H1 (cell line): ENCODE data around the gene LRRK1. TPM values are rescaled to one million over a fixed set of nuclear protein-coding genes. Genes with fewer than 3 reads are reported as not detected.

Source experiments
- CTCF ChIA-PET: fragments of 300-600 bp; sonication (Branson Sonifier 250); formaldehyde crosslinking; loops from one replicate; lab custom pipeline; 2021; ENCODE audit not compliant: partially characterized antibody; lab: Charles Lee
- POLR2A ChIA-PET: fragments of 300-600 bp; sonication (Branson Sonifier 250); formaldehyde crosslinking; loops from one replicate; lab custom pipeline; 2021; ENCODE audit warnings: inconsistent platforms; ENCODE audit not compliant: partially characterized antibody; lab: Charles Lee
- DNase-seq, 2 experiments: peaks; one replicate each; pipeline versions ENCODE4 v3.0.0 to v3.0.0-alpha.2; 2010 to 2022; ENCODE audit warnings: low spot score in 2 of 2, low read depth in 1 of 2, mixed read lengths in 1 of 2
- FAIRE-seq: peaks from 2 replicates; lab custom pipeline; 2011; peaks lifted over from hg19 to GRCh38; lab: Jason Lieb, UNC
- H2AFZ ChIP-seq: 2 replicates; pipeline ENCODE4 v1.8.1; 2012; ENCODE audit warnings: low read length, inconsistent platforms
- H2AK5ac ChIP-seq: 2 replicates; pipeline ENCODE4 v1.6.1; 2013; ENCODE audit warnings: low read depth, low read length
- H2BK120ac ChIP-seq: replicated peaks from 2 replicates; pipeline ENCODE3; 2013; ENCODE audit warnings: low read depth, low read length, inconsistent platforms
- H2BK12ac ChIP-seq: 2 replicates; pipeline ENCODE4 v1.6.1; 2013; ENCODE audit warnings: low read depth, low read length
- H2BK15ac ChIP-seq: 2 replicates; pipeline ENCODE4 v1.6.1; 2013; ENCODE audit warnings: low read length
- H2BK20ac ChIP-seq: 2 replicates; pipeline ENCODE4 v1.6.1; 2013; ENCODE audit warnings: low read length
- H2BK5ac ChIP-seq: 2 replicates; pipeline ENCODE4 v1.6.1; 2013; ENCODE audit warnings: low read depth, low read length
- H3K14ac ChIP-seq: 2 replicates; pipeline ENCODE4 v1.6.1; 2013; ENCODE audit warnings: inconsistent platforms; ENCODE audit not compliant: insufficient read length
- H3K18ac ChIP-seq: 2 replicates; pipeline ENCODE4 v1.6.1; 2013; ENCODE audit warnings: low read length; ENCODE audit errors: extremely low read depth
- H3K23ac ChIP-seq: 2 replicates; pipeline ENCODE4 v1.6.1; 2013; ENCODE audit warnings: inconsistent platforms; ENCODE audit not compliant: insufficient read length
- H3K23me2 ChIP-seq: 2 replicates; pipeline ENCODE4 v1.6.1; 2013; ENCODE audit warnings: low read depth, low read length
- H3K27ac ChIP-seq: 2 replicates; pipeline ENCODE4 v1.6.1; 2011; ENCODE audit warnings: low read depth, low read length, inconsistent platforms
- H3K27me3 ChIP-seq, 4 experiments: replicated peaks in 1 of 4; 1 replicate in 1 of 4; 2 replicates in 3 of 4; pipeline versions ENCODE4 v1.6.1 to v1.8.1; 2011 to 2013; ENCODE audit warnings: low read length in 3 of 4, mild to moderate bottlenecking in 3 of 4, inconsistent platforms in 2 of 4, mixed read lengths in 2 of 4, moderate library complexity in 1 of 4; ENCODE audit not compliant: control insufficient read depth in 3 of 4, insufficient read depth in 3 of 4; ENCODE audit errors: extremely low read depth in 1 of 4
- H3K36me3 ChIP-seq, 4 experiments: 2 replicates each; pipeline versions ENCODE4 v1.6.1 to v1.8.1; 2011 to 2013; ENCODE audit warnings: mild to moderate bottlenecking in 4 of 4, low read length in 3 of 4, moderate library complexity in 2 of 4, control low read depth in 1 of 4, inconsistent platforms in 1 of 4; ENCODE audit not compliant: insufficient read depth in 4 of 4, control insufficient read depth in 2 of 4
- H3K4ac ChIP-seq: replicated peaks from 2 replicates; pipeline ENCODE3; 2013; ENCODE audit warnings: low read length, low read depth, mixed read lengths, inconsistent platforms; ENCODE audit not compliant: insufficient read length
- H3K4me1 ChIP-seq, 4 experiments: replicated peaks in 1 of 4; 1 replicate in 1 of 4; 2 replicates in 3 of 4; pipeline versions ENCODE4 v1.6.1 to v1.8.1; 2011 to 2013; ENCODE audit warnings: low read length in 3 of 4, inconsistent platforms in 2 of 4, mixed read lengths in 1 of 4; ENCODE audit not compliant: insufficient read depth in 4 of 4, control insufficient read depth in 3 of 4
- H3K4me2 ChIP-seq, 2 experiments: 2 replicates each; pipeline versions ENCODE4 v1.6.1 to v1.8.1; 2011 to 2013; ENCODE audit warnings: low read depth in 2 of 2, low read length in 2 of 2, control low read depth in 1 of 2, inconsistent platforms in 1 of 2, mild to moderate bottlenecking in 1 of 2; ENCODE audit not compliant: insufficient read depth in 1 of 2
- H3K4me3 ChIP-seq, 4 experiments: fragments of 200-600, 300-600 bp in 1 of 4; sonication (generic), shearing (Covaris generic), sonication (Bioruptor Twin) in 1 of 4; 2 replicates each; pipeline versions ENCODE4 v1.5.1 to v1.8.1; 2011 to 2016; ENCODE audit warnings: low read length in 4 of 4, low read depth in 3 of 4, control low read depth in 2 of 4, inconsistent platforms in 2 of 4, mild to moderate bottlenecking in 2 of 4, mixed read lengths in 1 of 4, moderate library complexity in 1 of 4; ENCODE audit not compliant: insufficient read depth in 2 of 4; ENCODE audit errors: extremely low read depth in 1 of 4
- H3K56ac ChIP-seq: replicated peaks from 2 replicates; pipeline ENCODE3; 2013; ENCODE audit warnings: low read depth, mild to moderate bottlenecking, mixed read lengths, low read length, inconsistent platforms; ENCODE audit not compliant: insufficient read length
- H3K79me1 ChIP-seq: 2 replicates; pipeline ENCODE4 v1.6.1; 2013; ENCODE audit warnings: low read depth, low read length, control low read depth
- H3K79me2 ChIP-seq, 2 experiments: 2 replicates each; pipeline versions ENCODE4 v1.6.1 to v1.8.1; 2012 to 2013; ENCODE audit warnings: low read length in 2 of 2, mild to moderate bottlenecking in 2 of 2, inconsistent platforms in 1 of 2; ENCODE audit not compliant: insufficient read depth in 2 of 2, control insufficient read depth in 1 of 2
- H3K9ac ChIP-seq, 4 experiments: replicated peaks in 1 of 4; 1 replicate in 1 of 4; 2 replicates in 3 of 4; pipeline versions ENCODE4 v1.6.1 to v1.8.1; 2011 to 2013; ENCODE audit warnings: low read depth in 3 of 4, low read length in 3 of 4, control low read depth in 2 of 4, mild to moderate bottlenecking in 2 of 4, moderate library complexity in 2 of 4, inconsistent platforms in 1 of 4; ENCODE audit errors: extremely low read depth in 1 of 4
- H3K9me3 ChIP-seq, 2 experiments: 2 replicates each; pipeline versions ENCODE4 v1.6.1 to v1.8.1; 2012 to 2013; ENCODE audit warnings: mild to moderate bottlenecking in 2 of 2, moderate library complexity in 2 of 2, control low read depth in 1 of 2, inconsistent platforms in 1 of 2, low read depth in 1 of 2, low read length in 1 of 2, mixed read lengths in 1 of 2; ENCODE audit not compliant: insufficient read depth in 2 of 2
- H4K20me1 ChIP-seq, 2 experiments: replicated peaks in 1 of 2; 2 replicates each; pipeline versions ENCODE3 to v1.8.1; 2011 to 2013; ENCODE audit warnings: inconsistent platforms in 2 of 2, low read length in 2 of 2, mild to moderate bottlenecking in 1 of 2; ENCODE audit not compliant: insufficient read depth in 2 of 2, control insufficient read depth in 1 of 2
- H4K5ac ChIP-seq: 2 replicates; pipeline ENCODE4 v1.6.1; 2013; ENCODE audit warnings: low read length, low read depth, mixed read lengths, inconsistent platforms; ENCODE audit not compliant: insufficient read length
- H4K8ac ChIP-seq: 2 replicates; pipeline ENCODE4 v1.8.0; 2013; ENCODE audit warnings: mild to moderate bottlenecking, moderate library complexity, low read length, inconsistent platforms; ENCODE audit not compliant: insufficient read depth; ENCODE audit errors: extremely low read depth
- H4K91ac ChIP-seq: replicated peaks from 2 replicates; pipeline ENCODE3; 2013; ENCODE audit warnings: low read length, mixed read lengths, inconsistent platforms; ENCODE audit not compliant: insufficient read length
- CBX5 ChIP-seq: fragments of 300-800, 300-1000 bp; sonication (generic); IDR thresholded peaks from 2 replicates; pipeline ENCODE4 v1.7.1; 2016; ENCODE audit warnings: antibody characterized with exemption, low read length, low read depth
- CEBPB ChIP-seq: IDR thresholded peaks from 2 replicates; pipeline ENCODE4 v1.6.1; 2012; ENCODE audit warnings: low read depth, low read length
- EGR1 ChIP-seq: IDR thresholded peaks from 2 replicates; pipeline ENCODE4 v1.6.1; 2011; ENCODE audit warnings: low read depth, low read length, borderline replicate concordance
- GABPA ChIP-seq: IDR thresholded peaks from 2 replicates; pipeline ENCODE4 v1.6.1; 2011; ENCODE audit warnings: mild to moderate bottlenecking, low read length, moderate library complexity, borderline replicate concordance; ENCODE audit not compliant: insufficient read depth
- HDAC2 ChIP-seq, 2 experiments: fragments of 300-600 bp in 1 of 2; sonication (generic) in 1 of 2; IDR thresholded peaks; 2 replicates each; pipeline ENCODE4 v1.6.1; 2011 to 2012; ENCODE audit warnings: low read depth in 2 of 2, low read length in 2 of 2, mild to moderate bottlenecking in 2 of 2, moderate library complexity in 2 of 2, borderline replicate concordance in 1 of 2, inconsistent platforms in 1 of 2
- NANOG ChIP-seq: IDR thresholded peaks from 2 replicates; pipeline ENCODE4 v1.6.1; 2011; ENCODE audit warnings: low read length, low read depth, mild to moderate bottlenecking, inconsistent platforms; ENCODE audit not compliant: insufficient read depth, poor library complexity, severe bottlenecking
- PHF8 ChIP-seq: fragments of 200-600 bp; sonication (generic); conservative IDR thresholded peaks from 2 replicates; pipeline ENCODE4 v1.7.1; 2012; ENCODE audit warnings: low read depth, mild to moderate bottlenecking, inconsistent platforms, low read length, moderate library complexity
- TAF1 ChIP-seq: IDR thresholded peaks from 2 replicates; pipeline ENCODE4 v1.6.1; 2011; ENCODE audit warnings: mild to moderate bottlenecking, low read depth, low read length
- WGBS, 2 experiments: shearing (Covaris generic) in 1 of 2; methylation state at CpG; one replicate each; pipeline versions ENCODE4 v1.1.6 to v1.1.7; 2013 to 2015; ENCODE audit warnings: low lambda C conversion rate in 2 of 2, mixed read lengths in 2 of 2, inconsistent platforms in 1 of 2, low coverage in 1 of 2, missing lambda C conversion rate in 1 of 2; ENCODE audit not compliant: insufficient replicate concordance in 2 of 2, insufficient coverage in 1 of 2, insufficient read length in 1 of 2; ENCODE audit errors: extremely low coverage in 1 of 2, missing lambda C conversion rate in 1 of 2; 5-methylcytosine and 5-hydroxymethylcytosine counted together
- polyA plus RNA-seq, 7 experiments: library from polyadenylated mRNA; depleted of rRNA in 3 of 7; stranded (reverse) in 5 of 7; unstranded in 2 of 7; fragments of >200 nt in 5 of 7; fragments of 200-250 nt in 2 of 7; gene quantifications; 1 replicate in 5 of 7; 2 replicates in 1 of 7; 4 replicates in 1 of 7; pipeline versions ENCODE4 v1.2.1 to v1.2.3, GENCODE V29; 2011 to 2013; ENCODE audit warnings: missing spikeins in 2 of 7, mixed read lengths in 2 of 7
- total RNA-seq: library from RNA; stranded (reverse); fragmentation: NEBNext Ultra II Directional; extraction: Animal tissue kit (Norgen Biotek cat#: 25700); gene quantifications from 2 replicates; pipeline ENCODE4 v1.2.1, GENCODE V29; 2021
- TF ChIP-seq, protein P1 (sequence below), 3 experiments: IDR thresholded peaks; 1 replicate in 2 of 3; 2 replicates in 1 of 3; pipeline versions ENCODE4 v1.5.1 to v1.6.1; 2011; ENCODE audit warnings: low read length in 3 of 3, mild to moderate bottlenecking in 3 of 3, inconsistent platforms in 2 of 3, low read depth in 1 of 3, moderate library complexity in 1 of 3; ENCODE audit not compliant: insufficient read depth in 1 of 3; ENCODE audit errors: control extremely low read depth in 1 of 3

The LRRK1 gene
- total and polyA plus RNA-seq, 2 of the 8 experiments (the other 6 are each of a cell fraction or from before 2014, with no cell fraction given) = 1.2 to 3.6 TPM

DNA sequence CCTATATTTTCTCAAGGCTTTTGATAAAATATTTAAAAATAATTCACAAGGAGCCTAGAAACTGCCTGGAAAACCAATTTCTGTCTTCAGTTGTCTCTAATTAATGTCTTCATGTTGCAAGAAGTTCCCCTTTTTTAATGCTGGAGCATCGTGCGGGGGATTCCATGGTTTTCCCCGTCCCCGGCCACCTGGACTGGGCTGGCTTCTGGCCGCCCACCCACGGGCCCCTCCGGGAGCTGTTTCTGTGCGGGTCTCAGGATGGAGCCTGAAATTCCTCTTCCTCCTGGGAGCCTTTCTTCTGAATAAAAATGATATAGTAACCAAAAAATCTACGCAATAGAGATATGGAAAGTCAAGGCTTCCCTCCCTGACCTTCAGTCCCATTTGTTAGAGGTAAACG is 8.1 kb upstream of the LRRK1 start:
- Histone ChIP-seq H4K91ac (no peak overlapping the region), H4K8ac (no peak overlapping the region), H3K27ac (no peak overlapping the region), H3K56ac (no peak overlapping the region), H2BK15ac (no peak overlapping the region), H4K20me1 (no peaks in the 10 kb centered on the region), H4K5ac (no peak overlapping the region), H3K9me3 (no peaks in the 10 kb centered on the region), H3K79me2 (no peaks in the 10 kb centered on the region), H3K4ac (no peak overlapping the region), H2AK5ac (no peak overlapping the region), H3K36me3 (no peaks in the 10 kb centered on the region), H2BK20ac (no peak overlapping the region), H3K18ac (no peak overlapping the region), H3K4me2 (no peak overlapping the region), H3K4me1 (no peaks in the 10 kb centered on the region; a peak in 2 of 7 replicates), H3K23ac (no peak overlapping the region), H3K4me3 (no peak overlapping the region), H3K23me2 (no peaks in the 10 kb centered on the region), H2BK120ac (no peak overlapping the region), H2BK5ac (no peak overlapping the region), H3K79me1 (no peaks in the 10 kb centered on the region), H3K14ac (no peak overlapping the region), H3K27me3 (no peaks in the 10 kb centered on the region; a peak in 2 of 7 replicates), H2BK12ac (no peak overlapping the region), H2AFZ (no peak overlapping the region), H3K9ac (no peak overlapping the region)
- FAIRE-seq (no peak), DNase-seq (no peak)
- POLR2A ChIA-PET = no interaction called here
- WGBS, 2 experiments = 91% methylated on average over 10 of the region's 10 CpGs; no CpG with 5 or more reads in 1 of the 2 experiments
- CTCF ChIA-PET = interaction anchor here (1.0 to 3.5 kb wide), 11 partner anchors 14 to 292 kb away, joined by 3 to 30 read pairs (median 4); partner anchors contain the start of gene ALDH1A3
- TF ChIP-seq TAF1 (no peak), NANOG (no peak), PHF8 (no peak), GABPA (no peak), EGR1 (no peak), HDAC2 (IDR thresholded peaks at IDR 0.05; ENCODE audit: borderline replicate concordance in 1 of 2, low read depth in 2 of 2, low read length in 2 of 2) (no peak), CEBPB (no peak), CBX5 (no peak)
- TF ChIP-seq, protein P1, sequence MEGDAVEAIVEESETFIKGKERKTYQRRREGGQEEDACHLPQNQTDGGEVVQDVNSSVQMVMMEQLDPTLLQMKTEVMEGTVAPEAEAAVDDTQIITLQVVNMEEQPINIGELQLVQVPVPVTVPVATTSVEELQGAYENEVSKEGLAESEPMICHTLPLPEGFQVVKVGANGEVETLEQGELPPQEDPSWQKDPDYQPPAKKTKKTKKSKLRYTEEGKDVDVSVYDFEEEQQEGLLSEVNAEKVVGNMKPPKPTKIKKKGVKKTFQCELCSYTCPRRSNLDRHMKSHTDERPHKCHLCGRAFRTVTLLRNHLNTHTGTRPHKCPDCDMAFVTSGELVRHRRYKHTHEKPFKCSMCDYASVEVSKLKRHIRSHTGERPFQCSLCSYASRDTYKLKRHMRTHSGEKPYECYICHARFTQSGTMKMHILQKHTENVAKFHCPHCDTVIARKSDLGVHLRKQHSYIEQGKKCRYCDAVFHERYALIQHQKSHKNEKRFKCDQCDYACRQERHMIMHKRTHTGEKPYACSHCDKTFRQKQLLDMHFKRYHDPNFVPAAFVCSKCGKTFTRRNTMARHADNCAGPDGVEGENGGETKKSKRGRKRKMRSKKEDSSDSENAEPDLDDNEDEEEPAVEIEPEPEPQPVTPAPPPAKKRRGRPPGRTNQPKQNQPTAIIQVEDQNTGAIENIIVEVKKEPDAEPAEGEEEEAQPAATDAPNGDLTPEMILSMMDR (IDR thresholded peaks at IDR 0.05; ENCODE audit: control extremely low read depth in 1 of 3, insufficient read depth in 1 of 3, low read depth in 1 of 3, low read length in 3 of 3) = no peak
